GM18861 (cell line): ENCODE data around the gene CHEK1.

Experiments
- ATAC-seq: cut with Tn5 transposase; IDR thresholded peaks from one replicate; pipeline ENCODE4 v1.9.1; 2021; ENCODE audit not compliant: unreplicated experiment

Gene CHEK1

GRCh38 chr11:125625630-125626287, 796 bp downstream of the CHEK1 start:
- peak; percentile 78 for ATAC-seq

DNA sequence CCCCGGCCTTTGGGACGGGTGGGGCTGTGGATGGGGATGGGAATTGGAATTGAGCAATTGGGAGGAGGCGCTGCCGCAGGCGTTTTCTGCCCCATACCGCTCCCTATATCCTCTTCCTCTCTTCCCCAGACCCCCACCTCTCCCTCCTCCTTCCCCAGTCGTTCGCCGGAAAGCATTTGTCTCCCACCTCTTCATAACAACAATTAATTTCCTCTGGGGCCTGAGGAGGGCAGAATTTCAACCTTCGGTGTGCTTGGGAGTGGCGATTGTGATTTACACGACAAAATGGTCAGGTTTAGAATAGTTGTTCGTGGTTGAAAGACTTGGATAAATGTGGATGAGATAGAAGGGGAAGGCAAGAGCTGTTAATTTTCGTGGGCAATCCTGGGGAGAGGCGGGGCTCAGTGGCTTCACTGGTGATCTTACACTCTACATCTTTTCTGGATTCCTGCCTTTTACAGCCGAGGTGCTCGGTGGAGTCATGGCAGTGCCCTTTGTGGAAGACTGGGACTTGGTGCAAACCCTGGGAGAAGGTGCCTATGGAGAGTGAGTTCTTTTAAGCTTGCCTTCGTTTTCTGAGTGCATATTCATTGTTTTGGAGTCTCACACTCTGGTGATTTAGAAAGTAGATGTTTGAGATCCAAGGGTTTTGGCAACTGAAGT, 1.5 kb downstream of the CHEK1 start:
- peak; percentile 43 for ATAC-seq

DNA sequence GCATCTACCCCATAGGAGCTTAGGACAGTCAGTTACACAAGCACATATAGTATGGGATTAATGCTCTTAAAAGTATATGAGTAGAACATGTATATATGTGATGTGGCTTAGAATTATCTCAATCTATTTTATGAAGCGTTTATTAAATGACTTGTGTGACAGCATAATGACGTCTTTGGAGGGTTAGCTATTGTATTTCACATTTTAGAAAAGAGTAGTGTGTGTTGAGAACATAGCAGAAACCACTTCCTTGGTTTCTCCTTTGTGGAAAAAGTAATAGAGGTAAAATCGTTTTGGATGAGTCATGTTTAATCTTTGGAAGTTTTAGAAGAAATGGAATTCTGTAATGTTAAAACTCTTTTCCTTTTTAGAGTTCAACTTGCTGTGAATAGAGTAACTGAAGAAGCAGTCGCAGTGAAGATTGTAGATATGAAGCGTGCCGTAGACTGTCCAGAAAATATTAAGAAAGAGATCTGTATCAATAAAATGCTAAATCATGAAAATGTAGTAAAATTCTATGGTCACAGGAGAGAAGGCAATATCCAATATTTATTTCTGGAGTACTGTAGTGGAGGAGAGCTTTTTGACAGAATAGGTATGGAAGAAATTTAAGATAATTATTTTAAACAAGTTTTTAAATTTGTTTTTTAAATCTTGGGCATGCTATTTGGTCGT, 2.4 kb downstream of the CHEK1 start:
- no peak for ATAC-seq

GRCh38 chr11:125637840-125638239, 12.9 kb downstream of the CHEK1 start:
- ATAC-seq, result no peak

GRCh38 chr11:125638315-125638714, 13.4 kb downstream of the CHEK1 start:
- ATAC-seq, result no peak

DNA sequence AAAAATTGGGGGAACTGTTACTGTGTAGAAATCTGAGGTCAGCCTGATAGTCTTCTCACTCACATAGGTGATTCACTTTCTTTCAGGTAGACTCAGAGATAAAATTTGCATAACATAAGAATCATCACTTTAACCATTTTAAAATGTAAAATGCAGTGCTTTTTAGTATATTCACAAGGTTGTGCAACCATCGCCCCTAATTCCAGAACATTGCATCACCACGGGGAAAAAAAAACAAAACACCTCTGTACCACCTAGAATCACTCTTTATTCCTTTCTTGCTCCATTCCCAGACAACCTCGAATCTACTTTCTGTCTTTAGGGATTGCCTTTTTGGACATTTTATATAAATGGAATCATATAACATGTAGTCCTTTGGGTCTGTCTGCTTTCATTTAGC, 20.9 kb downstream of the CHEK1 start:
- ATAC-seq, result no peak

- ATAC-seq, result no peak
These were observed 24.7 kb downstream of the CHEK1 start for GRCh38 chr11:125649465-125650166.

GRCh38 chr11:125662689-125663088, 37.7 kb downstream of the CHEK1 start:
- ATAC-seq, result no peak

GRCh38 chr11:125663910-125664309, 38.9 kb downstream of the CHEK1 start:
- ATAC-seq, result no peak

DNA sequence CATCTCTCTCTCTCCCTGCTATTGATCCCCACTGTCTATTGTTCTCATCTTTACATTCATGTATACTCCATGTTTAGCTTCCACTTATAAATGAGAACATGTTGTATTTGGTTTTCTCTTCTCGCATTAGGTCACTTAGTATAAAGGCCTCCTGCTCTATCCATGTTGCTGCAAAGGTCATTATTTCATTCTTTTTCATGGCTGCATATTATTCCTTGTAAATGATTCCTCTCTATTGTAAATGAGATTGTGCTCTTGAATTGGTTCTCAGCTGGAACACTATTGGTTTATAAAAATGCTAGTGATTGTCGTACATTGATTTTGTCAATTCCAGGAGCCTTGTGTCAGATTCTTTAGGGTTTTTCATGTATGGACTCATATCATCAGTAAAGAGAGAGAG, 42.2 kb downstream of the CHEK1 start:
- ATAC-seq, result no peak

DNA sequence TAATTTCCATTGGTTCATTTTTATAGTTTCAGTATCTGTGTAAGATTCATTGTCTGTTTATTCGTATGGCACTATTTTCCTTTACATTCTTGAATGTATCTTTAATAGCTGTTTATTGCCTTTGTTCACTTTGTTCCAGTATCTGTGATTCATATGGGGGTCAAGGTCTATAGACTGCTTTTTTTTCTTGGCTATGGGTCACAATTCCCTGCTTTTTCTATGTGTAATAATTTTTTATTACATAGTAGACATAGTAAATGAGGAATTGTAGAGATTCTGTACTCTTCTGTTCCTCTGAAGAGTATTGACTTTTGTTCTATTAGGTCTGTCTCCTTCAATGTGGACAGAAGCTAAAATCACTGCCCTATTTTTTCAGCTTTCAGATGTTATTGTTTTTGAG, 45.2 kb downstream of the CHEK1 start:
- no peak for ATAC-seq

GRCh38 chr11:125671561-125671960, 46.6 kb downstream of the CHEK1 start:
- ATAC-seq, result no peak

DNA sequence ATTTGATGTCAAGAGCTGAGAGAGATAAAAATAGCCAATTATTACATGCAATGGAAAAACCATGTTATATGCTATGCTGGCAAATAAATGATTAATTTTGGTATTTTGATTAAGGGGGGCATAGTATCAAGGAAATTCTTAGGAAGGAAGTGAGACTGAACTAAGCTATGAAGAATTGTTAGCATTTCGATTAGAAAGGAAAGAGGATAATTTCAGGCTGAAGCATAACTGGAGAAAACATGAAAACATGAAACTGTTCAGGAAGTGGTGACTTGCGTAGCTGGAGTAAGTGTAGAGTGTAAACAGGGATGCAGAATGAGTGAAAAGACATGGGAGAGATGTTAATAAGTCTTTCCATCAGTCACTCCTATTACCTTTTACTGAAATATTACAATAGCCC, 49.2 kb downstream of the CHEK1 start:
- ATAC-seq, result no peak

- ATAC-seq, result no peak
These were observed 50.2 kb downstream of the CHEK1 start for GRCh38 chr11:125675196-125675595.

DNA sequence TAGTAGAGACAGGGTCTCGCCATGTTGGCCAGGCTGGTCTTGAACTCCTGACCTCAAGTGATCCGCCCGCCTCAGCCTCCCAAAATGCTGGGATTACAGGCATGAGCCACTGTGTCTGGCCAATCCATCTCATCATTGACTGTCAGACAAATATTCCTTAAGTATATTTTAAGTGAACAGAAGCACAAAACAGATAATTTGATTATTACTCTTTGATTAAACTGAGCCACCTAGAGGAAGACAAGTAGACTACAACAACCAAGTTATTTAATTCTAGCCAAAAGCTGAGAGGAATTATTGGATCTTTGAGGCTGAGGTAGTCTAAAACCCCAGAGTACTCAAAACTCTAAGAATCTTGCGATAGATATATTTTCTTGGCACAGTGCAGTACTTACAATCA, 54.4 kb downstream of the CHEK1 start:
- ATAC-seq, result no peak

- no peak for ATAC-seq
These were observed 54.9 kb downstream of the CHEK1 start for GRCh38 chr11:125679837-125680236.

GRCh38 chr11:125680747-125681146, 55.8 kb downstream of the CHEK1 start, which contains the start of gene ACRV1:
Gene ACRV1, minus strand, starts transcription at chr11:125680847. Its CDS starts 67 bp downstream, at chr11:125680780.
- no peak for ATAC-seq

- ATAC-seq, result no peak
These were observed 60.3 kb downstream of the CHEK1 start for GRCh38 chr11:125685228-125685627.

- ATAC-seq, result no peak
These were observed 63.1 kb downstream of the CHEK1 start for GRCh38 chr11:125688066-125688465.

- ATAC-seq, result no peak
These were observed 63.7 kb downstream of the CHEK1 start for GRCh38 chr11:125688632-125689031.

DNA sequence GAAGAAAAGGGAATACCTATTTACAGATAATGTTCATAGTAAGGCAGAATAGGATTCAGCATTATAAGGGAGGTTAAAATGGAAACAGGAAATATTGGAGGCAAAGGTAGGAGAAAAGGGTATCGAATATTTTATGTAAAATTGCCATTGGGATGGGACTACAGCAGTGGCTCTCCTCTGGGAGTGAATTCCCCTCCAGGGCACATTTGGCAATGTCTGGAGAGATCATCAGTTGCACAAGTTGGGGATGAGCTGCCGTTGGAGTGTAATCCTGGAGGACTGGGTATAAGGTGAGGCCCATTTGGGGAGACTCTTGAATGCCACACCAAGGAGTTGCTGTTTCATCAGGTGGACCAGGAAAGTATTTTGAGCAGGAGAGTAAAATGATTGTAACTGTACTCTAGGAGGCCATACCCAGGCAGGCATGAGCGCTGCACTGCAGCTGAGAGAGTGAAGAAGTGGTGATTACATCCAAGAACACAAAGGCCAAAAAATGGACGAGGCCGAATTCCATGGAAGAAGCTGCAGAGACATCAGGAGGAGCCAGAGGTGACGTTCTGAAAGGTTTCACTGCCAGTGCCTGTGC, 64.4 kb downstream of the CHEK1 start:
- no peak for ATAC-seq
